GM19238 (cell line): ENCODE data around the gene AOX1.
"Not testable (repeated sequence)": the region's sequence is repeated elsewhere in the genome, so short reads cannot be mapped to it uniquely, and the experiment has no call there.

Experiments
- DNase-seq: peaks from one replicate; pipeline ENCODE4 v3.0.0; 2011; ENCODE audit warnings: low spot score; ENCODE audit not compliant: insufficient read length

Gene AOX1

DNA sequence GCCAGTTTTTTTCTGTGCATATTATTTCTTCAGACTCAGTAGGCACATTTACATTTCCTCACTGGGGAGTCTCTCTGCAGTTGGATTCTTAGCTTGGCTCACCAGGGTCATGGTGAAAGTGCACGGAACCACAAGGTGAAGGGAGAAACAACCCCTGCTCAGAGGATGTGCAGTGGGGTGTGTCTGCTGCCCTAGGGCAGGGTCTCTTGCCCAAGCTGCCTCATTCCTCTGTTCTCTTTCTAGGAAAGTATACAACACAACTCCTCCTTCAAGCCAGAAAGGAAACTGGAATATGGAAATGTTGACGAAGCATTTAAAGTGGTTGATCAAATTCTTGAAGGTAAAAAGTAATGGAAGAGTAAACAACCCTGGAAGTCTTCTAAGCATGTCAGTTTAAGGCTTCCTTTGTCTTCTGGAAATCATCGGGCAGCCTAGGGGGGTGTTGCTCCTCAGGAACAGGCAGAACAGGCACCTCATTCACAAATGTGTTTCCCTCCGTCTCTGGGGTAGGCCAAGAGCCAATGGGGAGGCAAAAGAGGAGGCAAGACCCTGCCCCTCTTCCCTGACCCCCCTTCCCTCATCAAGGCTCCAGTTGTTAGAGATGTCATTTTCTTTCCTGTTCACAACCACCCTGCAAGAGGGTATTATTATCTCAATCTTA is 41.4 kb downstream of the AOX1 start:
- DNase-seq, result no peak

DNA sequence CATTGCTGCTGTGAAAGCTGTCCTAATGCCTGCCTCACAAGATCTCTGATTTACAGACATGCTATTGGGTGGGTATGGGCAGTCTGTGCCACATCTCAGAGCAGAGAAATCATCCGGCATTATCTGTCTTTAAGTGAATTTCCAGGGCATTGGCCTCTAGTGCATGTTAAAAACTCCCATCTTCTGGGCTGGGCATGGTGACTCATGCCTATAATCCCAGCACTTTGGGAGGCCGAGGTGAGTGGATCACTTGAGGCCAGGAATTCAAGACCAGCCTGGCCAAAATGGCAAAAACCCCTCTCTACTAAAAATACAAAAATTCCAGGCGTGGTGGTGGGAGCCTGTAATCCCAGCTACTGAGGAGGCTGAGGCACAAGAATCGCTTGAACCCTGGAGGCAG is 42.6 kb downstream of the AOX1 start:
- DNase-seq, result not testable (repeated sequence)

DNA sequence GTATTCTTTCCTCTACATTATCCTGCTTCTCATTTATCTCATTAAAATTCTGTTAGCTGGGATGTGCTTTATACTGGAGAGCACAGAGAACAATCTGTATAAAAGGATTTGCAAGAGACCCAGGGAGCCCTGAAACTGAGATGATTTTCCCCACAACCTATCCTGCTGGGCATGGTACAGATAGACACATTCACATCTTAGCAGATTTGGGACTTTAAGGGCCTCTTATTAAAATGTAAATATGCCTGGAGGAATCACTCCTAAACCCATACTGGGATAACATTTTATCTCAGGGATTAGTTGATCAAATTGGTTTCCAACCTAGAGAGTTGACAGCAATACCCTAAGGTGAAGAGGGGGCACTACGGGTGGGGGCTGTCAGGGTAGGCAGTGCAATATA is 45.5 kb downstream of the AOX1 start:
- DNase-seq, result no peak

DNA sequence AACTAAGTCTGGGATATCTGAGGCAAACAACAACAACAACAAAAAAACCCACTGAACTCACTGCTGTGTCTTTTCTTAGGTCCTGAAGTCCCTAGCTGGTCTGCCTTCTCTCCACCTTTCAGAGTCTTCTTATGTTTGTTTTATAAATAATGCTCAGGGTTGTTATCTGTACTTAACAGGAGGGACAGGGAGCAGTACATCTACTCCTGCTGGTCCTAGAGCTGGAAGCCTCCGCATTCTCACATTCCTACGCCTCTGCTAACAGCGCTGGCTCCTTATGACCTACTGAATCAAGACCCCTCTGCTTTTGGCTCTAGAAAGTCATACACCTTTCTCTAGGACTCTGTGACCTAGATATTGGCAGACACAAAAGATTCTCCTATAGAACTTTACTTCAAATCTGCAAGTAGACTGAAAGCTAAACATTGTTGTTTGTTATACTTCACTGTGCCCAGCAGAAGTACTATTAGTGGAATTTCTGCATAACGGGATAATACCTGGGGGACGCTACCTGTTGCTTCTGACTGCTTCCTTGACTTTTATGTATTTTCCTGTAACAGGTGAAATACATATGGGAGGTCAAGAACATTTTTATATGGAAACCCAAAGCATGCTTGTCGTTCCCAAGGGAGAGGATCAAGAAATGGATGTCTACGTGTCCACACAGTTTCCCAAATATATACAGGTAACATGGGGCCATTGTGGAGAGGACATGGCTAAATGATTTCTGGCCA is 48.6 kb downstream of the AOX1 start:
- no peak for DNase-seq

DNA sequence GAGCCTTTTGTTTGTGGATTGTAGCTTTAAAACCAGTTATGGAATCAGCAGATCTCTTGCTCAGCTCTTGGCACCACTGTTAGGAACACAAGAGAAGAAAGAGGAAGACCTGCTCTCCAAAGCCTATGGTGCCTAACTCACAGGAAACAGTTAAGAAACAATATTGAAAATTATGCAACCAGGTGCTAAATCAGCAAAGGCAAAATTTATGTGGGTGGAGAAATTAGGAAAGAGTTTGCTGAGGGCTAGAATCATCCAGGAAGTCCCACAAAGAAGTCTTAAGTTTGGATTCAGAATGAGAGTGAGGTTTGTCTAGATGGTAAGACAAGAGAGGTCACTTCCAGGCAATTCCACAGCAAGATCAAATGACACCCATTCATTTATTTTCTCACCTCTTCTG is 49.4 kb downstream of the AOX1 start:
- DNase-seq, result no peak

DNA sequence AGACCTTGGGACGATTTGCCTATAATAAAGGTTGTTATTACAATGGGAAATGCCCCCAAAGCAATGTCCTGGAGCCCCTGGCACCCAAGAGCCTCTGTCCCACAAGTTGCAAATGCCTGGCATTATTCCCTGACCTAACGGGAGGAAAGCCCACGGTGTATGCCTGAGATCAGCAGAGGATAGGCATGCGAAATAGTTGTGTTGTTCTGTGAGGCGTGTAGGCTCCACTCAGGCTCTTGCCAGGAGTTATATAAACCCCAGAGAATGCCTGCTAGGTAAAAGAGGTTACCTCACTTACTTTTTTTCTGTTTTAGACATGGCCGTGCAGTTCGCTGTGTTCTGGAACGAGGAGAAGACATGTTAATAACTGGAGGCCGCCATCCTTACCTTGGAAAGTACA is 52.1 kb downstream of the AOX1 start:
- DNase-seq, result no peak

DNA sequence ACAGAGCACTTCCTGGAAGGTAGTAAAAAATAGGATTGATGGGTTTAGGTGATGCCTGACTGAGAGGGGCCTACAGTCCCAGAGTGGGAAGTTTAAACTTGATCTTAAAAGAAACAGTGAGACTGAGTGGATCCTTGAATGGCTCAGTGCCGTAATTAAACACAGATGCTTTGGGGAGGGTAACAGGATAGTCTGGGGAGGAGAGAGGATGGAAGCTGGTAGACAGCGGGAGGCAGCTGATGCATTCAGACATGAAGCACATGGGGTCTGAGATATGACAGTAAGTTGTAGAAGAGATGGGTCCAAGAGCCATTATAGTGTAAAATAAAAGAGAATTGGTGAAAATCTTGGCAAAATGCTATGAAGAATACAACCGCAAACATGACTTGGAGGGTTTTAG is 54.4 kb downstream of the AOX1 start:
- no peak for DNase-seq

DNA sequence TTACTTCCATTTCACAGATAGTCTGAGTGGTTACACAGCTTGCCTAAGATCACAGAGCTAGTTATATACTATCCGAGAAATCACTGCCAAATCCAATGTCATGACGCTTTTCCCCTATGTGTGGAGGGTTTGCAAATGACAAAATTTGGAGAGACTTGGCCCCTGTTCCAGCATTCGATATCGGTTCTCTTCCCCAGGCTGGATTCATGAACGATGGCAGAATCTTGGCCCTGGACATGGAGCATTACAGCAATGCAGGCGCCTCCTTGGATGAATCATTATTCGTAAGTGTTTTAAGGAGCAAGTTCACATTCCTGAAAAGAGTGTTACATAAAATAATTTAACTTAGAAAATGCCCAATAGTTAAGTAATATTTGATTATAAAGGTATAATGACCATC is 55.1 kb downstream of the AOX1 start:
- no peak for DNase-seq

DNA sequence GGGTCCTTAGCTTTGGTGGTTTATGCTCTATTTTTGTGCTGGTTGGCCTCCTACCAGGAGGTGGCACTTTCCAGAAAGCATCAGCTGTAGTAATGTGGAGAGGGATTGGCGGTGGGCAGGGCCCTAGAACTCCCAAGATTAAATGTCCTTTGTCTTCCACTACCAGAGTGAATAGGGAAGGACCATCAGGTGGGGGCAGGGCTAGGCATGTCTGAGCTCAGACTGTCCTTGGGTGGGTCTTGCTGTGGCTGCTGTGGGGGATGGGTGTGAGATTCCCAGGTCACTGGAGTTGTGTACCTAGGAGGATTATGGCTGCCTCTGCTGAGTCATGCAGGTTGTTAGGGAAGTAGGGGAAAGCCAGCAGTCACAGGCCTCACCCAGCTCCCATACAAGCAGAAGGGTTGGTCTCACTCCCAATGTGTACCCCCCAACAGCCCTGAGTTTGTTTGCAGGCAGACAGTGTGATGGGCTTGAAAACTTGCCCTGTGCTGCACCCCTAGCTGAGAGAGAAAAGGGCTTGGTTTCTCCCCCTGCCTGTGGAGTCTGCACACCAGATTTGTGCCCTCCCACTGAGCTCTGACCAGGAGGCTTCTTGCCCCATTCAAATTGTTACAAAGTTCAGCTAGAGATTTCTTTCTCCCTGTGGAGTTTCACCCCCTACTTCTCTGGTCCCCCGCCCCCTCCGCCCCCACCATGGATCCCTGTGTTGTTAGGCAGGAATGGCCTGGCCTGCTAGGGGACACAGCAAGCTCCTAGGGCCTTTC is 62.9 kb downstream of the AOX1 start:
- DNase-seq, result not testable (repeated sequence)

DNA sequence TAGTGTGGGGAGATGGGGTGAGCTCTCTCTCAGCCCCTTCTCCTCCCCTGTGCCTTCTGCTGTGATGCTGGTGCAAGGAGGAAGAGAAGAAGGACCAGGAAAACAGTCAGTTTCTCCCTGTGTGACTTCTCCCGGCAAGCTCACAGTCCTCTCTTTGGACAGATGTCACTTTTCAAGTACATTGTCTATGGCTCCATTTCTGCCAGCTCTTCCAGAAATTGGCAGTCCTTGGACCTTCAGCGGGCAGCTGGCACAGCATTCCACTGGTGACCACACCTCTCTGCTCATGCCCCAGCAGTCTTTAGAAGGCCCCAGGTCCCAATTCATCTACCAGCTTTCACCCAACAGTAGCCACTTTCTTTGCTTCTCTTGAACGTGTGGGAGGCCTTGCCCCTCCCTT is 63.9 kb downstream of the AOX1 start:
- no peak for DNase-seq

DNA sequence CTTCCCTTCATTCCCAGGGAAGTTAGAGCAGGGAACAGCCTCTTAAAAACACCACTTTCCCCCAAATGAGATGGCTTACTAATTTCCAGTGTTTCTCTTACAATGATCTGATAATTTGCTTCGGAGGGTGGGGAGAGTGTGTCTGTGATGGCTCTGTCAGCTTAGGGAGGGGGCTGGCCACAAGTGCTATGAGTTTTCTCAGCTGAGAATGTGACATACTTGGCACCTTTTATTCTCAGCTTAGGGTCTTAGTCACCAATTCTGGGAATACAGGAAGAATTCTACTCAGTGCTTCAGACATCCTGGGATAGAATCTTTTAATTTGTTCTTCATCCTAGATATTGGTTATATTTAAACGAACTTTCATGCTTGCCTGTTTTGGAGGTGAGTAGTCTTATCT is 64.4 kb downstream of the AOX1 start:
- DNase-seq, result no peak

DNA sequence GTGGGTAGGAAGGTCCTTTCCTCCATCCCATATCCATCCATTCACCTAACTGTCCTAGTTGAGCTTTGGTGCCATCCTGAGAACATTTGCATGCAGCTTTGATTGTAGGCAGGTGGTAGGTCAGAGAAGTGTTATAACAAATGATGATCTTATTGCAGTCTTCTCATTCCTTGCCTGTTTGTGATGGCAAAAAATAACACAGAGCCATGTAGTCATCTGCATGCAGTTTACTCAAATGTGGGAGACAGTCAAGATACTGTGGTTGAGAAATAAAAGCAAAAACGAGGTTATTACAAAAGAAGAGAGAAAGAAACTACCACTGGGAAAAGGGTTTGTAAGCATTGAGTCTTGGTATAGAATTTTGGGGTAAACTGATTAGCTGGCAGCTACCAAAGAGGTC is 66.3 kb downstream of the AOX1 start:
- no peak for DNase-seq

DNA sequence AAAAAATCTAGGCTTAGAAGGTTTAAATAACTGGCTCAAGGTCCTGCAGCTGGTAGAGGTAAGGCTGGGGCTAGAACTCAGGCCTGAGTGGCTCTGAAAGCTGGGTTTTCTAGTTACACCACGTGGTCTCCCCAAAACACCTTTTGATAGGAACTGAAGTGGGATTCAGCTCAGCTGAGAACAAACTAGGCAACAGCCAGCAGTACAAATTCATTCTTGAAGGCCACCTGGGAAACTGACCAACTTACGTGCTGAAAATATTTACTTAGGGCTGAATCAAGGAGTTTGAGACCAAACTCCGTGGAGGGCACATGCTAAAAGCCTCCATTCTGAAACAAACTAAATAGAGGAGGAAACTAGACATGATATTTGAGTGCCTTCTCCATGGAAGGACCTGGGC is 67.2 kb downstream of the AOX1 start:
- DNase-seq, result no peak

DNA sequence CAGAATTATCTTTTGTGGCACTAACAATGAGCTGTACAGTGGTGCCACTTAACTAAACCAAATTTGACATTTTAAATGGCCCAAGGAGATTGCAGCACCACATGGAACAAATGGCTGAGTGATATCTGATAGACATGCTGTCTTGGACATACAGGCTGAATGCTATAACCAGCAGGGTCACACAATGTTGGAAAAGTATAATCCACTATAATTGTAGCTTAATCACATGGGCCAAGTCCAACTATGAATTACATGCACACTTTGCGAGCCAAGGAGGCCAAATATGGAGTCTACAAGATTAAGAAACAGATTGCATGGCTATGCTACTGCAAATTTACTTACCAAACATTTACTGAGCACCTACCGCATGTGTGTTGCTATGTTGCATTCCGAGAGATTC is 69.0 kb downstream of the AOX1 start:
- no peak for DNase-seq

DNA sequence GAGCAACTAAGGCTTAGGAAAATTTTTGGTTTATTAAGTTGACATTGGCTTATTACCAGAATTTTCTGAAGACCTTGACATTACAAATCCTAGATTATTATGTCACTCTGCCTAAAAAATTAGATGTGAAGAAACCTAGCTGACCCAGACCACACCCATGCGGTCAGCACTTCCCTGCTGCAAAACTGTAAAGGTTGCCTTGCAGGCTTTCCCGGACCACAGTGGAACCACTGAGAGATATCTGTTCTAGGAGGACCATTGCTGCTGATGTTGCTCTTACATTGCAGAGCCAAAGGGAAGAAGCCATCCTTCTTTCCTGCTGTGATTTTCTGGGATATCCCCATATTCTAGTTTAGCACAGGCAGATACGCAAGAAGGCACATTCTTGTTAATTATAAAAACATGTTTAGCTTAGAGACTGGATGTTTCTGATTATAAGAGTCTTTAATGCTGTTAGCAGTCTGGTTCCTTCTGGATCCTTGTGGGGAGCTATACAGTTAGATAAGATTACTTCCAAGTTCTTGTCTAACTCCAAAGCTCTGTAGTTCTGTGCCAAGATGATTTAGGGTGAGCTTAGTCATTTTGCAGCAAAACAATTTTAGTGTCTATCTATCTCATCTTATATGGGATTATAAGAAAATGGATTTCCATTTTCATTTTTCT is 70.2 kb downstream of the AOX1 start:
- no peak for DNase-seq

DNA sequence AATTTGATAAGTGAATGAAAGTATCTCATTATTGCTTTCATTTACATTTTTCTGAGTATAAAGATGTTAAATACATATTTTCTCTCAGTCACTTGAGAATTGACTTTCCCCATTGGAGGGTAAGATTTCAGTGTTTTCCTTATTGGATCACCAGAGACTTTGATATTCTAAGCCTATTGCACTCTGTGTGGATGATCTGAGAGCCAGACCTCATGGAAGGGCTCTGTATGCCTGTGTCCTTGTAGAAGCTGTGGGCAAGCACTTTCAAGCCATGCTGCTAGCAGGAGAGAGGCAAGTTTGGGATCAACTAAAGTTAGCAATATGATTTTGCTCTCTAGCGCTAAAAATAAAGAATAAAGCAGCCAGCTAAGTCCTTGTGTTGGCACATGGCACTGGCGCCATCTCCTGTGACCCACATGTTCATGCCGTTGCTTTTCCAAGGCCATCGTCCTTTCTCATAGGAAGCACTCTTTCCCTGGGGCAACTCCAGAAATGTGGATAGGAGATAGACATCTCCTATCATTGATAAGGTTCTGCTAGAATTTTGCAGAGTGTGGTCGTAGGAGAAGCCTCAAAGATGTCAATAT is 72.6 kb downstream of the AOX1 start:
- DNase-seq, result no peak

DNA sequence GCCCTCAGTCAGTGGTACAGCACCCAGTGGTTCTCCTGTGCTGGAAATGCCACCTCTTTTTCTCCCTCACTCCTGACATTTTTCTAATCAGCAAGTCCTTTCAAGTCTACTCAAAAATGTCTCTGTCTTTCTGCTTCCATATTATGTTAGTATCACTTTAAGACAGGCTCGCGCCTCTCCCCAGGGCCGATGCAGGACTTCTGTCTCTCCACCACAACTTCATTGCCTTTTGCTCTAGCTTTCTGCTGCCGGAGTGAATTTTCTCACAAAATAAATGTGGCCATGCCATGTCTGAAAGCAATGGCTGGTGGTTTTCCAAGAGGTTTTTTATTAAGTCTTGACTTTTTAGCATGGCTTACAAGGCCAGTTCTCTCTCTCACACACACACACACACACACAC is 73.6 kb downstream of the AOX1 start:
- no peak for DNase-seq

DNA sequence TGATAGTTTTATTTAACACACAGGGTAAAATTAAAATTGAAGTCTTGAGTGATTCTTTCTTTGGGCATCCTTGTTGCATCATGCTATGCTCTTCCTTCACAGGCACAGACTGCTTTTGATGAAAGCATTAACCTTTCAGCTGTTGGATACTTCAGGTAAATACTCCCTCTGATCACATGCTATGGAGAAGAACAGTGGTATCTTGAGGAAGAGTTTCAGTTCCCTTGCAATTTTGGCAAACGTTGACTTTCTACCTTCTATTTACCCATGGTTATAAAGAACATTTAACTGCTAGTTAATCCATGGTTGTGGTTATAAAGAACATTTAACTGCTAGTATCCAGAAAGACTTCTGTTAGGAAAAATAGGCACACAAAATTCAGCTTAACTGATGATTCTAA is 75.7 kb downstream of the AOX1 start:
- DNase-seq, result no peak

DNA sequence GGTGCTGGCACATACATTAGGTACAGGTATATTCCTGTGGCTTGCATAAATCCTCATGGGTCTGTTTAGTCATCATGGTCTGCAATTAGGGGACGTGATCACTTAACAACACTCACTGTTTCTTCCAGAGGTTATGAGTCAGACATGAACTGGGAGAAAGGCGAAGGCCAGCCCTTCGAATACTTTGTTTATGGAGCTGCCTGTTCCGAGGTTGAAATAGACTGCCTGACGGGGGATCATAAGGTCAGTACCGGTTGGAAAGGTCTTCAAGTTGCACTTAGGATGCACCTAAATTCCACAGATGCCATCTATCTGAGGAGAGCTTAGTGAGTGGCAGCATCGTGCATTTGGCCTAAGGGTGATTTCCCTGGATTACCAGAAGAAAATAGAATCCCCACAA is 76.9 kb downstream of the AOX1 start:
- DNase-seq, result no peak

DNA sequence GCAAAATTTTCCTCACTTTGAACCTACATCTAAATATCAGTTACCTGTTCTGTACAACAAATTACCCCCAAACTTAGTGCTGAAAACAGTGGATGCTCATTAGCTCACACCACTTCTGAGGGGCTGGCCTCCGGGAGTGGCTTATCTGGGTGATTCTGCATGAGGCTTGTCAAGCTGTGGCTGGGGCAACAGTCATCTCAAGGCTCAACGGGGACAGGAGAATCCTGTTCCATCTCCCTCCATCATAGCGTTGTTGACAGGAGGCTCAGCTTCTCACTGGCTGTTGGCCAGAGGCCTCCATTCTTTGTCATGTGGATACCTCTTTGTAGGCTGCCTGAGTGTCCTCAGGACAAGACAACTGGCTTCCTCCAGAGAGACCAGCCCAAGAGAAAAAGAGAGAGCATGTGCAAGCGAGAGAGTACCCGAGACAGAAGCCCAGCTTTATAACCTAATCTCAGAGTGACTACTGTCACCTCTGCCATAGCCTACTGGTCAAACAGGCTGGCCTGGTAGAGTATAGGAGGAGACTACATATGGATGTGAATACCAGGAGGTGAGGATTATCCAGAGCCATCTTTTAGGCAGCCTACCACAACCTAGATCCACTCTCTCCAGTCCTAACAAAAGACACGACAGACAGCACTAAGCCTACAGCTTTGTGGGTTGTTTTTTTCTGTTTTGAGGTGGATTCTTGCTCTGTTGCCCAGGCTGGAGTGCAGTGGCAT is 79.1 kb downstream of the AOX1 start:
- DNase-seq, result no peak
